OCI-LY3 (cell line): Measurements from ENCODE around the gene PDLIM5.

ENCODE experiments used
- EZH2phosphoT487 ChIP-seq: fragments of 200-600 bp; shearing (Covaris generic); IDR thresholded peaks from 2 replicates; pipeline ENCODE4 v1.6.1; 2018; ENCODE audit warnings: antibody characterized with exemption, mixed run types, low read depth
- TF ChIP-seq, protein P1 (sequence below): fragments of 200-600, 300-600 bp; sonication (generic); IDR thresholded peaks from 2 replicates; pipeline ENCODE4 v1.5.1; 2014; ENCODE audit warnings: antibody characterized with exemption, low read length, low read depth

DNA sequence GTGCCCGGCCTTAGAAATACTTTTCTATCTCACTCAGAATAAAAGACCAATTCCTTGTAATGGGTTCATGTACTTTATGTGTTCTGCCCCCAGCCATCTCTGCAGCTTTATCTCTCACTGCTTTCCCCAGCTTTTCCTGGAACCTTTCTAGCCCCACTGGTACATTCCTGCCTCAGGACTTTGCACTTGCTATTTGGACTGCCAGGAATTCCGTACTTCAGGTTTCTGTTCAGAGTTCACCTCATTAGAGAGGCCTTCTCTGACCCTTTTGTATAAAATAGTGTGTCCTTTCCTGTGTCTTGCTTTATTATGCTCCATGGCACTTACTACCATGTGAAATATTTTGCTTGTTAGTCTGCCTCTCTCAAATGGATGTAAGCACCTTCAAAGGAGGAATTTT lies 112.5 kb downstream of the PDLIM5 start:
- TF ChIP-seq, protein P1, sequence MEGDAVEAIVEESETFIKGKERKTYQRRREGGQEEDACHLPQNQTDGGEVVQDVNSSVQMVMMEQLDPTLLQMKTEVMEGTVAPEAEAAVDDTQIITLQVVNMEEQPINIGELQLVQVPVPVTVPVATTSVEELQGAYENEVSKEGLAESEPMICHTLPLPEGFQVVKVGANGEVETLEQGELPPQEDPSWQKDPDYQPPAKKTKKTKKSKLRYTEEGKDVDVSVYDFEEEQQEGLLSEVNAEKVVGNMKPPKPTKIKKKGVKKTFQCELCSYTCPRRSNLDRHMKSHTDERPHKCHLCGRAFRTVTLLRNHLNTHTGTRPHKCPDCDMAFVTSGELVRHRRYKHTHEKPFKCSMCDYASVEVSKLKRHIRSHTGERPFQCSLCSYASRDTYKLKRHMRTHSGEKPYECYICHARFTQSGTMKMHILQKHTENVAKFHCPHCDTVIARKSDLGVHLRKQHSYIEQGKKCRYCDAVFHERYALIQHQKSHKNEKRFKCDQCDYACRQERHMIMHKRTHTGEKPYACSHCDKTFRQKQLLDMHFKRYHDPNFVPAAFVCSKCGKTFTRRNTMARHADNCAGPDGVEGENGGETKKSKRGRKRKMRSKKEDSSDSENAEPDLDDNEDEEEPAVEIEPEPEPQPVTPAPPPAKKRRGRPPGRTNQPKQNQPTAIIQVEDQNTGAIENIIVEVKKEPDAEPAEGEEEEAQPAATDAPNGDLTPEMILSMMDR, result no peak
- TF ChIP-seq EZH2phosphoT487, result no peak
